Keratinocyte (primary cell): ENCODE data around the gene CENPF. TPM values are rescaled to one million over a fixed set of nuclear protein-coding genes. Genes with fewer than 3 reads are reported as not detected.

Experiments used
- DNase-seq: peaks from one replicate; pipeline ENCODE4 v3.0.0-alpha.2; 2011; ENCODE audit warnings: low read depth, missing footprints, low spot score
- FAIRE-seq: peaks from 2 replicates; lab custom pipeline; 2011; peaks lifted over from hg19 to GRCh38; lab: Jason Lieb, UNC
- H2AFZ ChIP-seq: 2 replicates; pipeline ENCODE4 v1.6.0; 2012; ENCODE audit warnings: low read length, control low read depth, inconsistent platforms; ENCODE audit not compliant: control insufficient read depth
- H3K27ac ChIP-seq: 2 replicates; pipeline ENCODE4 v1.5.1; 2011; ENCODE audit warnings: low read length; ENCODE audit not compliant: control insufficient read depth, insufficient read depth
- H3K27me3 ChIP-seq: 3 replicates; pipeline ENCODE4 v1.6.0; 2011; ENCODE audit warnings: low read length; ENCODE audit not compliant: control insufficient read depth, insufficient read depth; ENCODE audit errors: extremely low read depth
- H3K36me3 ChIP-seq, 2 experiments: 2 replicates in 1 of 2; 3 replicates in 1 of 2; pipeline ENCODE4 v1.5.1; 2011; ENCODE audit warnings: low read length in 2 of 2, mild to moderate bottlenecking in 1 of 2; ENCODE audit not compliant: control insufficient read depth in 2 of 2, insufficient read depth in 2 of 2; ENCODE audit errors: extremely low read depth in 1 of 2
- H3K4me1 ChIP-seq: 3 replicates; pipeline ENCODE4 v1.5.1; 2011; ENCODE audit warnings: low read length; ENCODE audit not compliant: control insufficient read depth, insufficient read depth; ENCODE audit errors: extremely low read depth
- H3K4me2 ChIP-seq: 3 replicates; pipeline ENCODE4 v1.6.0; 2011; ENCODE audit warnings: low read depth, low read length; ENCODE audit not compliant: control insufficient read depth, insufficient read depth; ENCODE audit errors: extremely low read depth
- H3K4me3 ChIP-seq, 3 experiments: fragments of 200-600 bp in 1 of 3; sonication (generic) in 1 of 3; 2 replicates in 2 of 3; 3 replicates in 1 of 3; pipeline ENCODE4 v1.5.1; 2011 to 2016; ENCODE audit warnings: low read length in 3 of 3, mild to moderate bottlenecking in 3 of 3, control low read depth in 2 of 3, inconsistent platforms in 1 of 3, low read depth in 1 of 3, mixed read lengths in 1 of 3, mixed run types in 1 of 3, moderate library complexity in 1 of 3; ENCODE audit not compliant: control insufficient read depth in 2 of 3, insufficient read depth in 2 of 3; ENCODE audit errors: extremely low read depth in 1 of 3
- H3K79me2 ChIP-seq: 2 replicates; pipeline ENCODE4 v1.6.0; 2012; ENCODE audit warnings: low read length; ENCODE audit not compliant: control insufficient read depth, insufficient read depth
- H3K9ac ChIP-seq: 3 replicates; pipeline ENCODE4 v1.6.0; 2011; ENCODE audit warnings: low read length; ENCODE audit not compliant: control insufficient read depth, insufficient read depth; ENCODE audit errors: extremely low read depth
- H3K9me1 ChIP-seq: 3 replicates; pipeline ENCODE4 v1.6.0; 2011; ENCODE audit warnings: low read length; ENCODE audit not compliant: control insufficient read depth, insufficient read depth; ENCODE audit errors: extremely low read depth
- H3K9me3 ChIP-seq: 2 replicates; pipeline ENCODE4 v1.5.1; 2012; ENCODE audit warnings: low read depth, low read length; ENCODE audit not compliant: control insufficient read depth
- H4K20me1 ChIP-seq: 3 replicates; pipeline ENCODE4 v1.6.0; 2011; ENCODE audit warnings: low read length; ENCODE audit not compliant: control insufficient read depth, insufficient read depth; ENCODE audit errors: extremely low read depth
- CTCF ChIP-seq, 3 experiments: IDR thresholded peaks in 1 of 3; conservative IDR thresholded peaks in 1 of 3; optimal IDR thresholded peaks in 1 of 3; 2 replicates in 2 of 3; 3 replicates in 1 of 3; pipeline versions ENCODE3 to v1.5.1; 2011; ENCODE audit warnings: low read length in 3 of 3, mild to moderate bottlenecking in 3 of 3, moderate library complexity in 2 of 3, control low read depth in 1 of 3, inconsistent platforms in 1 of 3; ENCODE audit not compliant: insufficient read depth in 2 of 3; ENCODE audit errors: extremely low read depth in 1 of 3
- EZH2 ChIP-seq: IDR thresholded peaks from one replicate; pipeline ENCODE4 v1.6.1; 2012; ENCODE audit warnings: inconsistent platforms, mild to moderate bottlenecking, low read length, moderate library complexity
- dilution Hi-C: fragments of 300-500 bp; cut with MboI; formaldehyde crosslinking; loops from one replicate; pipeline ENCODE4 v1.7.0; 2020; ENCODE audit warnings: low sequenced_read_pairs; ENCODE audit not compliant: extremely low pct_ligation_motif_present
- polyA plus RNA-seq, 5 experiments: library from polyadenylated mRNA; depleted of rRNA in 3 of 5; stranded (reverse) in 3 of 5; stranded (forward) in 1 of 5; unstranded in 1 of 5; fragments of >200 nt; gene quantifications; 1 replicate in 1 of 5; 2 replicates in 3 of 5; 3 replicates in 1 of 5; pipeline versions ENCODE4 v1.2.1 to v1.2.3, GENCODE V29; 2011 to 2012; ENCODE audit warnings: missing spikeins in 2 of 5, low read depth in 1 of 5, low replicate concordance in 1 of 5

Gene CENPF
- polyA plus RNA-seq, 1 donor (not counting 4 experiments of a cell fraction or from before 2014, with no cell fraction given) = 14.4 TPM

GRCh38 chr1:214640431-214641213, 37.6 kb downstream of the CENPF start:
- Histone ChIP-seq H3K4me2 (no peak overlapping the region), H3K4me1 (no peaks in the 10 kb centered on the region), H4K20me1 (peaks cover 3% of the 10 kb centered on the region), H3K27ac (no peak overlapping the region), H3K9me1 (no peaks in the 10 kb centered on the region), H3K36me3 (peaks cover under 1 to 15% of the 10 kb centered on the region in 2 experiments), H3K4me3 (no peak overlapping the region), H2AFZ (no peak overlapping the region), H3K79me2 (no peaks in the 10 kb centered on the region), H3K27me3 (no peaks in the 10 kb centered on the region), H3K9me3 (no peaks in the 10 kb centered on the region), H3K9ac (no peak overlapping the region)
- dilution Hi-C loops = no loop called here
- TF ChIP-seq CTCF (optimal IDR thresholded peaks at IDR 0.05 in 1 of 3, IDR thresholded peaks at IDR 0.05 in 1 of 3, conservative IDR thresholded peaks at IDR 0.05 in 1 of 3; ENCODE audit: extremely low read depth in 1 of 3, insufficient read depth in 2 of 3, low read length in 3 of 3) = no peak
- no peak for TF ChIP-seq EZH2
- FAIRE-seq (no peak), DNase-seq (no peak)

GRCh38 chr1:214641214-214641895, 38.4 kb downstream of the CENPF start:
- Histone ChIP-seq H2AFZ (no peak overlapping the region), H3K36me3 (peaks cover 2 to 15% of the 10 kb centered on the region in 2 experiments), H3K27me3 (no peaks in the 10 kb centered on the region), H3K9ac (no peak overlapping the region), H3K4me2 (no peak overlapping the region), H4K20me1 (peaks cover 3% of the 10 kb centered on the region), H3K4me1 (no peaks in the 10 kb centered on the region), H3K27ac (no peak overlapping the region), H3K79me2 (no peaks in the 10 kb centered on the region), H3K9me1 (no peaks in the 10 kb centered on the region), H3K4me3 (no peak overlapping the region), H3K9me3 (no peaks in the 10 kb centered on the region)
- FAIRE-seq (no peak), DNase-seq (no peak)
- TF ChIP-seq CTCF (optimal IDR thresholded peaks at IDR 0.05 in 1 of 3, IDR thresholded peaks at IDR 0.05 in 1 of 3, conservative IDR thresholded peaks at IDR 0.05 in 1 of 3; ENCODE audit: extremely low read depth in 1 of 3, insufficient read depth in 2 of 3, low read length in 3 of 3) = no peak
- TF ChIP-seq EZH2 = no peak
- dilution Hi-C loops = no loop called here
